Measurements from ENCODE around the gene DHX35.

Gene DHX35

GRCh38 chr20:38937000-38937399 lies 25.1 kb upstream of the DHX35 start:
- DNase-seq (ENCODE audit: extremely low spot score) = no peak
- no peak for TF ChIP-seq SUZ12 (IDR thresholded peaks at IDR 0.05)
- no peak for TF ChIP-seq FOXA1 (IDR thresholded peaks at IDR 0.05)
- TF ChIP-seq TARDBP (IDR thresholded peaks at IDR 0.05) = no peak
- no peak for TF ChIP-seq L3MBTL2 (conservative IDR thresholded peaks at IDR 0.05)
- TF ChIP-seq CTBP1 (IDR thresholded peaks at IDR 0.05; ENCODE audit: borderline replicate concordance) = no peak
- no peak for TF ChIP-seq ELF4 (IDR thresholded peaks at IDR 0.05)
- TF ChIP-seq FOXM1 (IDR thresholded peaks at IDR 0.05; ENCODE audit: borderline replicate concordance) = no peak
- TF ChIP-seq HDGF (IDR thresholded peaks at IDR 0.05; ENCODE audit: borderline replicate concordance) = no peak
- TF ChIP-seq SP1 (IDR thresholded peaks at IDR 0.05) = no peak
- TF ChIP-seq NFRKB (IDR thresholded peaks at IDR 0.05) = no peak
- TF ChIP-seq LEF1 (IDR thresholded peaks at IDR 0.05; ENCODE audit: borderline replicate concordance) = no peak
- TF ChIP-seq ZNF384 (IDR thresholded peaks at IDR 0.05) = no peak
- no peak for TF ChIP-seq ARNT (IDR thresholded peaks at IDR 0.05)
- TF ChIP-seq PKNOX1 (IDR thresholded peaks at IDR 0.05) = no peak
- TF ChIP-seq FOXK2 (IDR thresholded peaks at IDR 0.05) = no peak
- TF ChIP-seq BHLHE40 (IDR thresholded peaks at IDR 0.05; ENCODE audit: borderline replicate concordance) = no peak
- CTCF ChIA-PET = no interaction called here
- POLR2A ChIA-PET = interaction anchor here (1.6 kb wide), 1 partner anchor 13 kb away, joined by 4 read pairs; no protein-coding TSS in a partner anchor

- no peak for DNase-seq (ENCODE audit: extremely low spot score)
- TF ChIP-seq SP1 (IDR thresholded peaks at IDR 0.05) (no peak), LEF1 (IDR thresholded peaks at IDR 0.05; ENCODE audit: borderline replicate concordance) (no peak), ZNF384 (IDR thresholded peaks at IDR 0.05) (no peak), CTBP1 (IDR thresholded peaks at IDR 0.05; ENCODE audit: borderline replicate concordance) (no peak)
- ChIA-PET CTCF (no interaction called here), POLR2A (no interaction called here)
Measured at GRCh38 chr20:38937978-38938473, 24.1 kb upstream of the DHX35 start.

- ChIA-PET POLR2A (no interaction called here), CTCF (no interaction called here)
- TF ChIP-seq ELF4 (IDR thresholded peaks at IDR 0.05) (no peak), LEF1 (IDR thresholded peaks at IDR 0.05; ENCODE audit: borderline replicate concordance) (no peak), L3MBTL2 (conservative IDR thresholded peaks at IDR 0.05) (no peak), FOXM1 (IDR thresholded peaks at IDR 0.05; ENCODE audit: borderline replicate concordance) (no peak), SP1 (IDR thresholded peaks at IDR 0.05) (no peak), NFRKB (IDR thresholded peaks at IDR 0.05) (no peak), PKNOX1 (IDR thresholded peaks at IDR 0.05) (no peak), CTBP1 (IDR thresholded peaks at IDR 0.05; ENCODE audit: borderline replicate concordance) (no peak), FOXK2 (IDR thresholded peaks at IDR 0.05) (no peak), HDGF (IDR thresholded peaks at IDR 0.05; ENCODE audit: borderline replicate concordance) (no peak), ZNF384 (IDR thresholded peaks at IDR 0.05) (no peak), BHLHE40 (IDR thresholded peaks at IDR 0.05; ENCODE audit: borderline replicate concordance) (no peak), TARDBP (IDR thresholded peaks at IDR 0.05) (no peak), SUZ12 (IDR thresholded peaks at IDR 0.05) (no peak), FOXA1 (IDR thresholded peaks at IDR 0.05) (no peak), ARNT (IDR thresholded peaks at IDR 0.05) (no peak)
- DNase-seq (ENCODE audit: extremely low spot score) = no peak
Measured at GRCh38 chr20:38939686-38940085, 22.5 kb upstream of the DHX35 start.

- ChIA-PET POLR2A (interaction anchor here (2.4 kb wide), 1 partner anchor 21 kb away, joined by 7 read pairs; the partner anchor contains the start of gene DHX35), CTCF (no interaction called here)
- TF ChIP-seq NFRKB (IDR thresholded peaks at IDR 0.05) (no peak), ELF4 (IDR thresholded peaks at IDR 0.05) (no peak), ARNT (IDR thresholded peaks at IDR 0.05) (no peak), FOXK2 (IDR thresholded peaks at IDR 0.05) (no peak), ZNF384 (IDR thresholded peaks at IDR 0.05) (no peak), LEF1 (IDR thresholded peaks at IDR 0.05; ENCODE audit: borderline replicate concordance) (no peak), CTBP1 (IDR thresholded peaks at IDR 0.05; ENCODE audit: borderline replicate concordance) (no peak), PKNOX1 (IDR thresholded peaks at IDR 0.05) (no peak), HDGF (IDR thresholded peaks at IDR 0.05; ENCODE audit: borderline replicate concordance) (no peak), L3MBTL2 (conservative IDR thresholded peaks at IDR 0.05) (no peak), SP1 (IDR thresholded peaks at IDR 0.05) (no peak), BHLHE40 (IDR thresholded peaks at IDR 0.05; ENCODE audit: borderline replicate concordance) (no peak), SUZ12 (IDR thresholded peaks at IDR 0.05) (no peak), FOXA1 (IDR thresholded peaks at IDR 0.05) (no peak), FOXM1 (IDR thresholded peaks at IDR 0.05; ENCODE audit: borderline replicate concordance) (no peak), TARDBP (IDR thresholded peaks at IDR 0.05) (no peak)
- DNase-seq (ENCODE audit: extremely low spot score) = no peak
Measured at GRCh38 chr20:38940644-38941043, 21.5 kb upstream of the DHX35 start.

GRCh38 chr20:38941726-38942389 lies 20.3 kb upstream of the DHX35 start:
- TF ChIP-seq SP1 (IDR thresholded peaks at IDR 0.05) (no peak), PKNOX1 (IDR thresholded peaks at IDR 0.05) (no peak), SUZ12 (IDR thresholded peaks at IDR 0.05) (no peak), CTBP1 (IDR thresholded peaks at IDR 0.05; ENCODE audit: borderline replicate concordance) (no peak), ELF4 (IDR thresholded peaks at IDR 0.05) (no peak), HDGF (IDR thresholded peaks at IDR 0.05; ENCODE audit: borderline replicate concordance) (no peak), FOXK2 (IDR thresholded peaks at IDR 0.05) (no peak), ZNF384 (IDR thresholded peaks at IDR 0.05) (no peak), NFRKB (IDR thresholded peaks at IDR 0.05) (no peak), L3MBTL2 (conservative IDR thresholded peaks at IDR 0.05) (no peak), BHLHE40 (IDR thresholded peaks at IDR 0.05; ENCODE audit: borderline replicate concordance) (no peak)
- DNase-seq (ENCODE audit: extremely low spot score) = no peak
- ChIA-PET CTCF (no interaction called here), POLR2A (interaction anchor here (2.4 kb wide), 1 partner anchor 20 kb away, joined by 7 read pairs; the partner anchor contains the start of gene DHX35)
